ENCODE measurements around the gene ALG8.
"Not testable (repeated sequence)": the region's sequence is repeated elsewhere in the genome, so short reads cannot be mapped to it uniquely, and the experiment has no call there.

The ALG8 gene

DNA sequence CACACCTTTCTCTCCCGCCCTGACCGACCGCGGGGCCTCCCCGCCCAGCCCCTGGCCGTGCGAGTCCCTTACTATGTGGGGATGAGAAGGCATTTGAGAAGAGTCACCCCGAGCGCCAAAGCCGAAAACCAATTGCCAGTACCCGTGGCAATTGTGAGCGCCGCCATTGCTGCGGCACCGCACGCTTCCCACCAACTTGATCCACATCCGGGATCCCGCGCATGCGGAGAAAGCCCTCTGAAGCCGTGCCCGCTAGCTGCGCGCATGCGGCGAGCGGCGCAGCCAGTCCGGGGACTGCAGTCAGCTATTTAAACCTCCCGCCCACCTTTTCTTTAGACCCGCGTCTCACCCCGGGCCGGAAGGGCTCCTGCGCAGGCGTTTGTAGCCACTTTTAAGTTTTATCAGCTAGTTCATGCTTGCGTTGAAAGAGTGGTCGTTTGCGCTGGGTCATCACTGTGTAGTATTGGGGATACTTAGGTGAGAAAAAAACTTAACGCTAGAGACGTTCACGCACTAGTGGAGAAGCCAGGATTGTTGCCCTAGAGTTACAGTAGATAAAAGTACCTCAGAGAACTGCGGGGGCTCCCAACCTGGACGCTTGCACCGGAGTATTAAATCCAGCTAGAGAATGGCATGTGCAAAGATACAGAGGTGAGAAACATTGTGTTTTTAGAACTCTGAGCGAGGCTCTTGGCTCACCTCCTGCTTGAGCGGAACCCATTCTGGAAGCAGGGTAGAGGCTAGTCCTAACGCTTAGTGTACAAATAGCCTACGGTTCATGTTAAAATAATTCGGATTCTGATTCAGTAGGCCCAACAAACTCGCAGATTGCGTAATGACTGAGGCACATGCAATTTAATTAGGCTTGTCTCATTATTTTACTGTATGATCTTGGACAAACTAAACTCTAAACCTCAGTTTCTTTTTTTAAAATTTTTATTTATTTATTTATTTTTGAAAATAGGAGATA, at the start of gene ALG8:
Gene ALG8 (minus strand): TSS at position 205 of the 970 bp plus-strand sequence. CDS start 38 bp downstream, at position 167.
- peak; percentile 97 for DNase-seq

DNA sequence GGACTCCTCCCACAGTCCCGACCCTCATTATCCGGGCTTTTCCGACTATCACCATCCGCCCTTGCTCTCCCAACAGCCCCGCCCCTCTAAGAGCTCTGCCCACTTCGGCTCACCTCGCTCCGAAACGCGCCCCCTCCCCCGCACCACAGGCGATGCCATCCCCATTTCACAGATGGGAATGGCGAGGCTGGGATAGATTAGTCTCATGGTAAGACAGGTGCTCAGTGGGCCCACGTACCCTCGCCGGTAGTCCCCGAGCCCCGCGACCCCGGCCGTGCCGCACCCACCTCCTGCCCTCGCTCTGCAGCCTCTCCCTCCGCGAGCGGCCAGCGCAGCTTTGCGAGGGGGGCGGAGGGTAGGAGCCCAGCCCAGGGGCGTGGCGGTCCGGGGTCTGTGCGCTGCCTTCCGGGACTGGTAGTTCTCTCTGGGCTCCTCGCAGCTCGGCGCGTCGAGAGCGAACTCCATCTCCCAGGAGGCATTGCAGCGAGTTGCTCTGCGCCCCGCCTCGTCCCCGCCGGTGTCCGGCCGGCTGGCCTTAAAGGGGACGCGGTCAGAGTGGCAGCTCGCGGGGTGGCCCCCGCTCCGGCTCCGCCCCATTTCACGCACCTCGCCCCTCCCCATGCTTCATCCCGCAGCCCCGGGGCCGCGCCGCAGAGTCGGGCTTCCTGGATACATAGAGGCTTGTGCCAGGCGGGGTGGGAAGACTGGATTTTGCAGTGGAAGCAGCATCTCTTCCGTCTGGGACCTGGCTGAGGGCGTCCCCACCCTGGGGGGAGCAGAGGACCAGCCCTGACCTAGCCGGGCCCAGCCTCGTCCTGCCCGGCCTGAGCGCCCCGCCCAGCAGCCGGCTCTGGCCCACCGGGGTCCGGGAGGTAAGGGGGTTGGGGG, 49.1 kb upstream of the ALG8 start, which contains the start of the genes KCTD21 and USP35:
Gene KCTD21 (minus strand): TSS at position 341 of the 888 bp plus-strand sequence. CDS start 14,072 bp downstream, outside the sequence.
Gene USP35 (plus strand): TSS at position 634 of the 888 bp plus-strand sequence. CDS start 7,327 bp downstream, outside the sequence.
- DNase-seq: peak; percentile 89

DNA sequence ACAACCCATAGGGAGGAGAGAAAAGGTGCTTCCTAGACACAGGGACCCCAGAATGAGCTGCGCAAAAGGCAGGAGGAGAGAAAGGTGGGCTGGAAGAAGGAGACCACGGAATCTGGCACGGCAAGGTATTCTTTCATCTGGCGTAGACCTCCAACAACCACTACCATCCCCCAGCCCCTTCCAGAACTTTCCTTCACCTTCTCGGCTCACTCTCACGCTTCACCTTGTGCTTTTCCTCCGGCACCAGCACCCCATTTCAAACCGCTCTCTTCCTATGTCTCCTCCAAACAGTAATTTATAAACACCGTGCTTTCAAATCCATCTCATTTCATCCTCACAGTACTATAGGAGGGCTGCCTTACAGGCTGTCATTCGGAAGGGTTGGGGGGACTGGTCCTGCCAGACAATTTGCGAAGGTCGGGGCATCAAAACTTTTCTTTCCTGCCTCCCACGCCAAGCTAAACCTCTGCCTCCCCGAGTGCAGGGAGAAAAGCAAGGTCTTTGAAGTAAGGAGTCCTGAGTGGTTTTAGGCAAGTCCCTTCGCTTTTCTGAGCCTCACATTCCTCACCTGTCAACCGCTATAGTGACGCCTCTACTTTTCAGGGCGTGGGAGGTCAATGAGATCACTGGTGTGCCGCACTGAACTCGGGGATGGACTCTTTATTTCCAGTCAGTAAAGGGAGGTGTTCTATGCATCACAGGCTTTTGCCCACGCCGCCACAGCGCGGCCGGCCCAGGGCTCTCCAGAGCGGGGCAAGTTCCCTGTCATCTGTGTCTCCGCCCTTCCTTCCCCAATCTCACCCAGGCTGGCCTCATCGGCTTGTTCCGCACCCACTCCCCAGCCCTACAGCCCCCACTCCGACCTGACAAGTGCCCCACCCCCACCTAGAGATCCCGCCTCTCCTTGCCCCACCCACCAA, 48.2 kb upstream of the ALG8 start:
- peak; percentile 51 for DNase-seq

DNA sequence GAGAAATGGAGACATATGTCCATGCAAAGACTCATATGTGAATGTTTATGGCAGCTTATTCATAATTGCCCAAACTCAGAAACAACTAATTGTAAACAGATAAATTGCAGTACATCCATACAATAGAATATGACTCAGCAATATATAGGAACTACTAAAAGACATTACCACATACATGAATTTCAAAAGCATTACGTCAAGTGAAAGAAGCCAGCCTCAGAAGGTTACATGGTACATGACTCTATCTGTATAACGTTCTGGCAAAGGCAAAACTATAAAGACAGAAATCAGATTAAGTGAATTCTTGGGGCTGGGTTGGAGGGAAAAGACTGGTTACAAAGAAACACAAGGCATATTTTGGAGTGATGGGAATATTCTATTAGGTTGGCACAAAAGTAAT, 41.8 kb upstream of the ALG8 start:
- DNase-seq: no peak

DNA sequence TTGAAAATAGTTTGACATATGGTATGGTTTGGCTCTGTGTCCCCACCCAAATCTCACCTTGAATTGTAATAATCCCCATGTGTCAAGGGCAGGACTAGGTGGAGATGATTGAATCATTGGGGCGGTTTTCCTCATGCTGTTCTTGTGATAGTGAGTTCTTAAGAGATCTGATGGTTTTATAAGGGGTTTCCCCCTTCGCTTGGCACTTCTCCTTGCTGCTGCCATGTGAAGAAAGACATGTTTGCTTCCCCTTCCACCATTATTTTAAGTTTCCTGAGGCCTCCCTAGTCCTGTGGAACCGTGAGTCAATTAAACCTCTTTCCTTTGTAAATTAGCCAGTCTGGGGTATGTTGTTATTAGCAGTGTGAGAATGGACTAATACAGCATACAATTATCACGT, 41.3 kb upstream of the ALG8 start:
- no peak for DNase-seq

DNA sequence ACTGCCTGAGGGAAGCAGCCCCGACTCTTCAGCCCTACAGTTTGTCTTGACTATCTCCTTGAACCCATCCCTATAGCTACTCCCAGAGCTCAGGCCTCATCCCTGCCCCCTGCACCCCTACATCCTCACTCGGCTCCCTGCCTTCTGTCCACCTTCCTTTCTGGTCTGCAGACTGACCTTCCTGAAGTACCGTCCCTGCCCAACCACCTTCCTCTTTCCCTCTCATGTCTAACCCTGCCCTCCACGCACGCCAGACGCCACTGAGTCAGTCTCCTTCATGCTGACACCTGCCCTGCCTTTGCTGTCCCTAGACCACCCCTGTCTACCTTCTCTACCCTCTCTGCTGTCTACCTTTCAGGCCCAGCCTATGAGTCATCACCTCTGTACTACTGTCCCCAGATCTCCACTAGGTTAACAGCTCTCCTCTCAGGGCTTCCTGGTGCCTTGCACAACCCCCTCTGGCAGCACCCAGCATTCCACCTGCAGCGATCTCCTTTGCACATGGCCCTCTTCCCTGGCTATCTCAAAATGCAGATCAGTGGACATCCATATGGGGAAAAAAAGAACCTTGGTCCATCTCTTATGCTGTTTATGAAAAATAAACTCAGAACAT, 40.1 kb upstream of the ALG8 start:
- DNase-seq: no peak

DNA sequence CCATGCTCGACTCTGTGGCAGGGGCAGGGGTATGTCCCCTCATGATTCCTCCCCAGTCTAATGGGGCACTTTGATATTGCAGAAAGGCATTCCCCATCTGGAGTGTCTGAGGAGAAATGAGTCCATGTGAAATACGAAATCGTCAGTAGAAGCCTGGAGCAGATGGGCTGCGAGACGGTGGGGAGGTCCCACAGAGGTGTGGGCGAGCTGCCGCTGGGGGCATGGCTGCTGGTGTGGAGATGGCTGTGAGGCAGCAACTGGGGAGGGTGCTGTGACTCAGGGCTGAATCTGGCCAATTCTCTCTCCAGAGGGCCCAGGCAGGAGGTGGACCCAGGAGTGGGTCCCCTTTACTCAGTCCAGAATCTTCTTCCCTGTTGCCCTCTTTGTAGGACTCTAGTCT, 37.8 kb upstream of the ALG8 start:
- no peak for DNase-seq

DNA sequence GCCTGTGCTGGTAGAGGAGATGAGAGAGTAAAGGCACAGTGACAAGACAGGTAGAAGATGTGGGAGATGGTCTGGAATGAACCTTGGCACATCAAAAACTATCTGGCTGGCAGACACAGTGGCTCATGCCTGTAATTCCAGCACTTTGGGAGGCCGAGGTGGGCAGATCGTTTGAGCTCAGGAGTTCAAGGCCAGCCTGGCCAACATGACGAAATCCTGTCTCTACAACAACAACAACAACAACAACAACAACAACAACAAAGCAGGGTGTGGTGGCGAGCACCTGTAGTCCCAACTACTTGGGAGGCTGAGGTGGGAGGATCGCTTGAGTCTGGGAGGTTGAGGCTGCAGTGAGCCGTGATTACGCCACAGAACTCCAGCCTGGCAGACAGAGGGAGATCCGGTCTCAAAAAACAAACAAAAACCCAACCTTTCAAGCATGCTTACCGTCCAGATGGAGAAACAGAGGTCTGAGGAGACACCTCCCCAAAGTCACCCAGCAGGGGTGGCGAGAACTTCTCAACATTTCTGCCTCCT, 37.2 kb upstream of the ALG8 start:
- DNase-seq: no peak

DNA sequence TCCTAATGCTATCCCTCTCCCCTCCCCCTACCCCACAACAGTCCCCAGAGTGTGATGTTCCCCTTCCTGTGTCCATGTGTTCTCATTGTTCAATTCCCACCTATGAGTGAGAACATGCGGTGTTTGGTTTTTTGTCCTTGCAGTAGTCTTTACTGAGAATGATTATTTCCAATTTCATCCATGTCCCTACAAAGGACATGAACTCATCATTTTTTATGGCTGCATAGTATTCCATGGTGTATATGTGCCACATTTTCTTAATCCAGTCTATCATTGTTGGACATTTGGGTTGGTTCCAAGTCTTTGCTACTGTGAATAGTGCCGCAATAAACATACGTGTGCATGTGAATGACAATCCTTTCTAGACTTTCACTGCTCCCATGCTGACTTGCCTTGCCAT, 36.4 kb upstream of the ALG8 start:
- not testable (repeated sequence) for DNase-seq

DNA sequence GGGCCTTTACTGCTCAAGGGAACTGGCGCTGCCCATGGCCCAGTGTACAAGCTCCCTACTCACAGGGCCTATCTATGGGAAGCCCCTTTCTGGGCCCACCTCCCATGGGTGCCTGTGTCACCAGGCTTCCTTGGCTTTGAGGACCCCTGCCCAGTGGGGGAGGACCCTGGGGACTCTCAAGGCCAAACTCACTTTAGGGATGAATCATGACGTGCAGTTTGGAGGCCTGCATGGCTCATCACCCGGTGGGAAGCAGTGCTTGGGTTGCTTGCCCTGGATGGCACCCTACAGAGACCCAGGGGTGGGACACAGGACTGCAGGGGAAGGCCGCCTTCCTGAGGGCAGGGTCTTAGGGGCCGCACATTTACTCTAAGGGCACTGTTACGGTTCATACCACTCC, 32.5 kb upstream of the ALG8 start:
- no peak for DNase-seq

DNA sequence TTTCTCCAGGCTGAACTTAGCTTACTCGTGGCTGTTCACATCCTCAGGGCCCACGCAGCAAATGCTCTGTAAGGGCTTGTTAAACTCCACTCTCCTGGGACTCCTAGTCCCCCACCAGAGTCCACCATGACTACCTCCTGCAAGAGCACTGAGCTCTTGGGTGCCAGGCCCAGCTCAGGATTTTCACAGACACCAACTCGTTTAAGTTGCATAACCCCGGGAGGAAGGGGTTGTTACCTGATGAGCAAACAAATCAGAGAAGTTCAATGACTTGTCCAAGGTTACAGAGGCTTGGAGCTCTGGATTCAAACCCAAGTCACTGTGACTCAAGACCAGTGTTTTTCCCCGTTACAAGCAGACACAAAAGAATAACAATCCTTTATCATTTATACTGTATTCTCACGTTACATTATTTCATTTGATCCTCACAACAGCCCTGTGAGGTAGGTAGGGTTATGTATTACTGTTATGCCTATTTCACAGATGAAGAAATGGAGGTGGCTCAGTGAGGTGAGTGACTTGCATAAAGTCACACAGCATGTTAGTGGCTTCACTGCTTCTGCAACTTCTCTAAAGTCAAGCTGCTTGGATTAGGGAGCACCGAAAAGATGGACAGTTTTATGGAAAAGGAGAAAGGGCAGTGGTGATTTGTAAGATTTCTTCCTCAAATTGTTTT, 31.6 kb upstream of the ALG8 start:
- DNase-seq: no peak

DNA sequence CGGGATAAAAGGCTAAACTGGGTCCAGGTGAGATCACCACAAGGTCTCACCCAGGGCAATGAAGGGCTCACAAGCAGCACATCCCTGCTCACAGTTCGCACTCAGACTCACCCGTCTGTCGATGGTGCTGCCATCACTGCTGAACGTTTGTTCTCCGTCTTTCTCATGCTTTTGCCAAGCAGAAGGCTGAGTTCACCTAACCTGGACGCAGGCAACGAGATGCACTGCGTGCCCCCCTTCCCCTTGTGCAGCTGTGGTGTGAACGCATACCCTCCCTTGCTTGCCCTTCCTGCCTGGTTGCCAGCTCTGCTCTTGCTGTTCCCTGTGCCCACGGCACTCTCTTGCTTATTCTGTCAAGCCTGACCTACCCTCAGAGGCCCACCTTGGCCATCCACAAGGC, 31.0 kb upstream of the ALG8 start:
- no peak for DNase-seq

DNA sequence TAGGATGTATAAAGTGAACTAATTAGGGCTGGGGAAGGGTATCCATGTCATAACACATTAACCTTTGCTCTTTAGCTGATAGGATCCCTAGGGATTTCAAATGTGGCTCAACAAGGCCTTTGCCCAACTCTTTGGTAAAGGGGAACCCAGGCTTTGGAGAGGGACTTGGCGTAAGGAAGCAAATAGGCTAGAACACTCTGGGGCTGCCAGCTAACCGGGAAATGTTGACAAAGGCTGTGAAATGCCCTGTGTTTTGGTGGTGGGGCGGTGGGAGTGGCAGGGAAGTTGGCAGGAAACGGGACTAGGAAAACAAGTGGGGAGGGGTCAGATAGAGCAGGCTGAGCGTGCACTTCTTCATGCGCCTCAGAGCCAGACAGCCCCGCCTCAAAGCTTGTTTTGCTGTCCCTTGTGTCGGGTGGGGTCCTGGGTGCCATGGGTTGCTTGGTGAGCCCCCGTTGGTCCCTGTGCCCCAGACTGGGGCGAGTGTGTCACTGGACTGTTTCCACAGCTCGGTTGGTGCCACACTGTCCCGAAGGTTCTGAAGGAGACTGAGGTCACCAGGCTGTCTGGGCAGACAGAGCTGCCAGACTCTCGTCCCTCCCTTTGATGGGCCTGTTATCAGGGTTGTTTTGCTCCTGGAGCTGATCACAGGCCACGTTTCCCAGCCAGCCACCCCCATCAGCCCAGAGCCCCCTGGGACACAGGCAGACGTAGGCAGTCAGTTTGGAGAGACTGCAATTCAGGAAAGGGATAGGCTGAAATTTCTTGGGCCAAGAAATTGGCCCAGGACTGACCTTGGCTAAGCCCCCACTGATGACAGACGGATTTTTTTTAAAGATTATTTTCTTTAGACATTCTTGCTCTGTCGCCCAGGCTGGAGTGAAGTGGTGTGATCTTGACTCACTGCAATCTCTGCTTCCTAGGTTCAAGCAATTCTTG, 29.4 kb upstream of the ALG8 start:
- no peak for DNase-seq

DNA sequence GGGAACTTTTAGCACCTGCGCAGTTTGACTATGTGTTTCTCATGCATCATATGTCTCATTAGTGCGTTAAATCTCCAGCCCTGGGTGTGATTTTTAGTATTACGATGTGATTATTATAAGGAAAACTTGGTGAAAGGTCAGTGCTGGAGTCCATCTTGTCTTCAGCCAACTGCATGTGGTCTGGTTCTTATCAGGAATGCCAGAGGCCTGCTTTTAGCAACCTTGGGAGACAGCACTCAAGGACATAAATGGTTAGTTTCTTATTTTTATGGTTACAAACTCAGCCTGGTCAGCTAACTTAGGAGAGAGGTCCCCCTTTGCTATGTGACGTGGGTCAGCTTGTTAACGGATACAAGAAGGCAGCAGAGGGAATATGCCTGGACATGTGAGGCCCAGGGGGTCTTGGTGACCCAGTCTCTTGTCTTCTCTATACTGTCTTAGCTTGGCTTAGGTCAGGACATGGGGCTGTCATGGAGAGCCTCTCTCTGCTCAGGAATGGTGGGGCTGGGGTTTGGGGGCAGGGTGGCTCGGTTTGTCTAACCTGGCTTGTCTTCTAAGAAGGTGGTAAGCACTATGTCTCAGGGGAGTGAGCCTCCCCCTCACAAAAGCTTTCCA, 27.5 kb upstream of the ALG8 start:
- DNase-seq: no peak

DNA sequence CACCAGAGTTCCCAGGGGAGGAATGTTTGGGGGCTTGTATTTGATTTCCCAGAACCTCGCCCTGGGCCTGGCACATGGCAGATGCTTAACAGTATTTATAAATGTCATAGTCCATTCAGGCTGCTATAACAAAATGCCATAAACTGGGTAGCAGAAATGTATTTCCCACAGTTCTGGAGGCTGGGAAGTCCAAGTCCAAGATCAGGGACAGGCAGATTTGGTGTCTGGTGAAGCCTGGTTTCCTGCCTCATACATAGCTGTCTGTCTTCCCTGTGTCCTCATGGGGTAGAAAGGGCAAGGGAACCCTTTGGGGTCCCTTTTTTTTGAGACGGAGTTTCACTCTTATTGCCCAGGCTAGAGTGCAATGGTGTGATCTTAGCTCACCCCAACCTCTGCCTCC, 25.0 kb upstream of the ALG8 start:
- DNase-seq: no peak

DNA sequence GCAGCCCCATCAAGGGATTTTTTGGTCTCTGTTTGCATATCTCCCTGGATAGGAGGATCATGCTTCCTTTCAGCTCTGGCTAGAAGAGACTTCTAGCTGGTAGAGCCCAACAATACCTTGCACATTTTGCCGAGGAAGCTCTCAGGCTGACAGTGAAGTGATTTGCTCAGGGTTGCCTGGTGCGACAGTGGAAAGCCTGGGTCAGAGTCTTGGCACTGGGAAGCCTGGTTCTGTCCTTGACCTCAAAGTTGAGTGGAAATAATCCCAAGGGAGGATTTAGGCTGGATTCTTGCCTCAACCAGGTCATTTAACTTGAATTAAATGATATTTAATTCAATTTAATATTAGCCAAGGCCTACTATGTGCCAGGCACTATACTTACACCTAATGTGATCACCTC, 24.4 kb upstream of the ALG8 start:
- no peak for DNase-seq

DNA sequence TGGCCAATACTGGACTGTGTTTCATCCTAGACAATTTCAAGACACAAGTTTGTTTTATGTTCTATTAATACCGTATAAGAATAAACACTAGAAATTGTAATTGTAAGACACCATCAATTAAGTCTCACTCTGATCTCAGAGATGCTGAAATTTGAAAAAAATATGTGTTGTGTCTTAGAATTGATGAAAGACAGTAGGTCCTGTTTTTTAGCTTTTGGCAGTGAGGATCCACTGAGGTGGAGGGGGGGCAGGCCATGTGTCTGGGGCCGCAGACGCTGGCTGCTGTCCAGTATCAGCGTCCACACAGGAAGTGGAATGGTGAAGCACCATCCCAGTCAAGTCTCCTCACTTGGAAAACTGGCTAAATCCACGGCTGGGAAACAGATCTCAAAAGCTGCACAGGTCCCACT, 22.5 kb upstream of the ALG8 start:
- DNase-seq: no peak

DNA sequence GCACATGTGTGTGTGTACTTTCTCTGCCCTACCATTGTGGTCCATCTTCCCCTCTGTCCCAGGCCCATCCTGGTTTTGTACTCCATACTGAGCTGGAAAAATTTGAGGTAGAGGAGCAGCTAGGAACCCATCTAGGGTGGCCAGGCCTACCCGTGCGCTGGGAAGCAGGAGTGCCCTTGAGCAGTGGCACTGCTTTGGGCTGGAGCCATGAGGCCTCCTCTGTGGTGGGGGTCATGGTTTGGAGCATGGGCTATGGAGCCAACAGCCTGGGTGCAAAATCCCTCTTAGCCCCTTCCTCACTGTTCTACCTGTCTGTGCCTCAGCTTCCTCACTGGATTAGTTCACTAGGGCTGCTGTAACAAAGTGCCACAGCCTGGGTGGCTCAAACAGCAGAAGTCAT, 21.9 kb upstream of the ALG8 start:
- no peak for DNase-seq

DNA sequence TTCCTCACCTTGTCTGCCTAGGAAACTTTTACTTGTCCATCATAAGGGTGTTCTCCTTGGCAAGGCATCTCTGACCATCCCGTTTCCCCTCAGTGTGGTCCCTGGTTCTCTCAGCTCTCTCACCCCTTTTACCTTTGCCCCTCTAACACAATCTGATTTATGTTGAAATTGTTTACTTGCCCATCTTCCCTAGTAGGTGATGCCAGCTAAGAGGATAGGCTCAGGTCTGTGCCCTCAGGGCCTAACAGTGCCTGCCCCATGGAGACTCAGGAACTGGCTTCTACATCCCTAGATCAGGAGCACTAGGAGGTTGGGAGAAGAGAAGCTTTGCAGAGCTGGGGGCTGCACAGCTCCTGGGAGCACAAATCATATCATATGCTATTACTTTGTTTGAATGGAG, 21.1 kb upstream of the ALG8 start:
- DNase-seq: no peak
